AG09319 (cell line): Measurements from ENCODE around the gene XRCC5.
A peak's percentile ranks its signal among the peaks of the same experiment; 100 is the strongest.

ENCODE experiments used
- DNase-seq: peaks from one replicate; pipeline ENCODE4 v3.0.0-alpha.2; 2010; ENCODE audit warnings: low read depth; ENCODE audit errors: extremely low read depth
- CTCF ChIP-seq: IDR thresholded peaks from 2 replicates; pipeline ENCODE4 v1.5.1; 2011; ENCODE audit warnings: low read depth, mild to moderate bottlenecking, inconsistent platforms, low read length, moderate library complexity

Gene XRCC5

DNA sequence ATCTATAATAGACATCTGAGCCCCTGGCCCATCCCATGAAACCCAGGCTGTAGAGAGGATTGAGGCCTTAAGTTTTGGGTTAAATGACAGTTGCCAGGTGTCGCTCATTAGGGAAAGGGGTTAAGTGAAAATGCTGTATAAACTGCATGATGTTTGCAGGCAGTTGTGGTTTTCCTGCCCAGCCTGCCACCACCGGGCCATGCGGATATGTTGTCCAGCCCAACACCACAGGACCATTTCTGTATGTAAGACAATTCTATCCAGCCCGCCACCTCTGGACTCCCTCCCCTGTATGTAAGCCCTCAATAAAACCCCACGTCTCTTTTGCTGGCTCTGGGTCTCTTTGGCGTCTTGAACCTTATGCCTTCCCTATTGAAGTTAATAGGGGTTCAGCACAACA lies 110.7 kb downstream of the XRCC5 start:
- TF ChIP-seq CTCF: no peak
- DNase-seq: no peak

- no peak for TF ChIP-seq CTCF
- DNase-seq: no peak
Observed at GRCh38 chr2:216220976-216221375, 111.8 kb downstream of the XRCC5 start.

DNA sequence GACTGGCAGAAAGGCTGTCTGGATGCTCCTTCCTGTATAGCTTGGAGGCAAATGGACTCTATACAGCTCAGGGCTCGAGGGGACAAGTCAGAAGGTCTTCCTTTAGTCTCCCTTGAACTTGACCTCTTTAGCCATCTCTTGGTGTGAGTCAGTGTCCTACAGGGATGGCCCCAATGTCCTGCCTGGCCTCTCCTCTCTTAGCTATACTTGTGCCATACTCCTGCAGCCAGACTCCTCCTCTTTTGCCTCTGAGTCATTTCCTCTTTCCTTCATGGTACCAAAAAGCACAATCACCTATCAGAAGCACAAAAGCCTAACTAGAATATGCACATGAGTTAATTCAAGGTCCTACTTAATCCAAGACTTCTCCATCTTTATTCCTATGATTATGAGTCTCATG lies 112.7 kb downstream of the XRCC5 start:
- no peak for DNase-seq

GRCh38 chr2:216222650-216223352 lies 113.7 kb downstream of the XRCC5 start:
- TF ChIP-seq CTCF: peak; percentile 48
- DNase-seq: no peak

More for the DNA sequence above, 112.7 kb downstream of the XRCC5 start:
- no peak for TF ChIP-seq CTCF

GRCh38 chr2:216224388-216224787 lies 115.2 kb downstream of the XRCC5 start:
- TF ChIP-seq CTCF: no peak
- no peak for DNase-seq

DNA sequence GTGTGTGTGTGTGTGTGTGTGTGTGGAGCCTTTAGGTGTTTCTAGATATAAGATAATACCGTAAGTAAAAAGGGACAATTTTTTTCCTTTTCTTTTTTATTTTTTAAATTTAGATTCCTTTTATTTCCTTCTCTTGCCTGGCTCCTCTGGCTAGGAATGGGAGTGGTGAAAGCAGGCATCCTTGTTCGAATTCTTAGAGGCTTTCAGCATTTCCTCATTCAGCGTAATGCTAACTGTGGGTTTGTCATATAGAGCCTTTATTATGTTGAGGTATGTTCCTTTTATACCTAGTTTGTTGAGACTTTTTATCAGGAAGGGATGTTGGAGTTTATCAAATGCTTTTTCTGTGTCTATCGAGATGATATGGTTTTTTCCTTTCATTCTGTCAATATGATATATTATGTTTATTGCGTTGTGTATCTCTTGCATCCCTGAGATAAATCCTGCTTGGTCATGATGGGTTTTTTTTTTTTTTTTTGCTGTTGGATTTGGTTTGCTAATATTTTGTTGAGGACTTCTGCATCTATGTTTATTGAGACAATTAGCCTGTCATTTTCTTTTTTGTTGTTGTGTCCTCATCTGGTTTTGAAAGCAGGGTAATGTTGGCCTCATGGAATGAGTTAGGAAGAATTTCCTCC lies 120.2 kb downstream of the XRCC5 start:
- no peak for DNase-seq
- no peak for TF ChIP-seq CTCF

DNA sequence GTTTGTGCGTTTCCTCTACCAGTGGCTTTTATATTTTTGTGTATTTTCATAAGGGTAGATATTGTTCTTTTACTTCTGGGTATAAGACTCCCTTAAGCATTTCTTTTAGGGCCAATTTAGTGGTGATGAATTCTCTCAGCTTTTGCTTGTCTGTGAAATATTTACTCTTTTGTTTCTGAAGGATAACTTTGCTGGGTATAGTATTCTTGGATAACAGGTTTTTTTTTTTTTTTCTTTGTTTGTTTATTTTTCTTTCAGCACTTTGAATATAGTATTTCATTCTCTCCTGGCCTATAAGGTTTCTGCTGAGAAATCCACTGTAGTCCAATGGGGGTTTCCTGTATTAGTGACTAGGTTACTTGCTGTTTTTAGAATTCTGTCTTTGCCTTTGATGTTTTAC lies 122.7 kb downstream of the XRCC5 start:
- TF ChIP-seq CTCF: no peak
- DNase-seq: no peak
